MCF 10A (cell line): ENCODE measurements around the gene TES. TPM values are rescaled to one million over a fixed set of nuclear protein-coding genes. Genes with fewer than 3 reads are reported as not detected.

Experiments
- BruUV-seq: library from RNA; stranded (reverse); fragments of 400-500 nt; replicated peaks from 2 replicates; lab custom pipeline; 2021; lab: Mats Ljungman, UMichigan
- CTCF ChIA-PET: fragments of 300-600 bp; sonication (Branson Sonifier 250); formaldehyde crosslinking; extraction: SDS; loops from one replicate; lab custom pipeline; 2021; ENCODE audit warnings: antibody characterized with exemption, inconsistent platforms; lab: Yijun Ruan, JAX
- POLR2A ChIA-PET: fragments of 300-600, 350-650 bp; sonication (Branson Sonifier 250); formaldehyde crosslinking; extraction: SDS; loops from one replicate; lab custom pipeline; 2020; ENCODE audit warnings: antibody characterized with exemption, inconsistent platforms; lab: Yijun Ruan, JAX
- DNase-seq: peaks from one replicate; pipeline ENCODE4 v3.0.0-alpha.2; 2018; ENCODE audit not compliant: unreplicated experiment
- H3K27ac Mint-ChIP-seq: one replicate; pipeline ENCODE4 v1.8.0; 2022; ENCODE audit warnings: mild to moderate bottlenecking, low read depth, mixed read lengths; ENCODE audit not compliant: unreplicated experiment
- H3K27me3 Mint-ChIP-seq: one replicate; pipeline ENCODE4 v1.8.0; 2022; ENCODE audit warnings: mixed read lengths; ENCODE audit not compliant: insufficient read depth, unreplicated experiment
- H3K36me3 Mint-ChIP-seq: one replicate; pipeline ENCODE4 v1.8.0; 2022; ENCODE audit warnings: mild to moderate bottlenecking, moderate library complexity, mixed read lengths; ENCODE audit not compliant: insufficient read depth, unreplicated experiment
- H3K4me1 Mint-ChIP-seq: one replicate; pipeline ENCODE4 v1.8.0; 2022; ENCODE audit warnings: mixed read lengths; ENCODE audit not compliant: insufficient read depth, unreplicated experiment
- H3K4me3 Mint-ChIP-seq: one replicate; pipeline ENCODE4 v1.8.0; 2022; ENCODE audit warnings: mild to moderate bottlenecking, moderate library complexity, mixed read lengths; ENCODE audit not compliant: unreplicated experiment
- H3K9me3 Mint-ChIP-seq: one replicate; pipeline ENCODE4 v1.8.0; 2022; ENCODE audit warnings: mixed read lengths; ENCODE audit not compliant: unreplicated experiment
- CTCF ChIP-seq: fragments of 200-600 bp; IDR thresholded peaks from one replicate; pipeline ENCODE4 v1.8.0; 2022; ENCODE audit warnings: antibody characterized with exemption, mild to moderate bottlenecking; ENCODE audit not compliant: unreplicated experiment
- intact Hi-C: fragments of 100-400 bp; cut with micrococcal nuclease; formaldehyde crosslinking; loops from 2 replicates; pipeline ENCODE4 v1.14.1; 2022
- total RNA-seq: library from RNA; stranded (reverse); gene quantifications from 2 replicates; pipeline ENCODE4 v1.2.3, GENCODE V29; 2022

Gene TES
- total RNA-seq, 1 experiment from 2014 or later, result 162 TPM

- Mint-ChIP-seq H3K4me1 (peaks cover 18% of the 10 kb centered on the region), H3K27me3 (no peaks in the 10 kb centered on the region), H3K9me3 (no peaks in the 10 kb centered on the region), H3K4me3 (peak overlapping the region; percentile 95), H3K27ac (peak overlapping the region; percentile 98), H3K36me3 (peaks cover 14% of the 10 kb centered on the region)
- ChIA-PET CTCF (interaction anchor here (0.7 to 3.8 kb wide), 7 partner anchors 24 to 602 kb away, joined by 3 to 35 read pairs (median 3); no protein-coding TSS in a partner anchor), POLR2A (interaction anchor here (0.6 to 6.2 kb wide), 41 partner anchors 8 to 741 kb away, joined by 3 to 110 read pairs (median 7); partner anchors contain the start of genes CAV1, CAV2 and ST7)
- peak; percentile 56 for DNase-seq
- intact Hi-C loops, result loop anchor here (1.0 kb wide), 2 partner anchors 15 to 32 kb away; no protein-coding TSS in a partner anchor
- no peak for TF ChIP-seq CTCF
- TSS peak; percentile 42 for BruUV-seq
Observed at GRCh38 chr7:116211913-116212596, 1.7 kb downstream of the TES start.

GRCh38 chr7:116212869-116213268, 2.5 kb downstream of the TES start:
- BruUV-seq, result no TSS peak
- peaks cover 17% of the 10 kb centered on the region for H3K36me3 Mint-ChIP-seq
- no peak for TF ChIP-seq CTCF
- ChIA-PET CTCF (interaction anchor here (1.0 to 3.8 kb wide), 3 partner anchors 18 to 32 kb away, joined by 3 to 35 read pairs (median 29); no protein-coding TSS in a partner anchor), POLR2A (interaction anchor here (0.8 to 6.2 kb wide), 19 partner anchors 9 to 740 kb away, joined by 3 to 110 read pairs (median 13); partner anchors contain the start of genes CAV1, CAV2 and ST7)
- no peaks in the 10 kb centered on the region for H3K9me3 Mint-ChIP-seq
- peak; percentile 72 for DNase-seq
- peaks cover 24% of the 10 kb centered on the region for H3K4me1 Mint-ChIP-seq
- intact Hi-C loops, result no loop called here
- H3K27ac Mint-ChIP-seq, result peak overlapping the region; percentile 98
- no peaks in the 10 kb centered on the region for H3K27me3 Mint-ChIP-seq
- H3K4me3 Mint-ChIP-seq, result peak overlapping the region; percentile 95

- Mint-ChIP-seq H3K9me3 (no peaks in the 10 kb centered on the region), H3K4me1 (peaks cover 31% of the 10 kb centered on the region)
- CTCF ChIA-PET, result interaction anchor here (0.6 to 3.8 kb wide), 5 partner anchors 17 to 313 kb away, joined by 3 to 35 read pairs (median 3); no protein-coding TSS in a partner anchor
Observed at GRCh38 chr7:116213361-116214130, 3.2 kb downstream of the TES start.

More at GRCh38 chr7:116213361-116214130, 3.2 kb downstream of the TES start:
- H3K27ac Mint-ChIP-seq, result peak overlapping the region; percentile 98
- no peaks in the 10 kb centered on the region for H3K27me3 Mint-ChIP-seq
- TF ChIP-seq CTCF, result no peak
- peak; percentile 50 for DNase-seq
- H3K36me3 Mint-ChIP-seq, result peaks cover 21% of the 10 kb centered on the region
- no TSS peak for BruUV-seq
- intact Hi-C loops, result no loop called here
- POLR2A ChIA-PET, result interaction anchor here (0.8 to 6.2 kb wide), 15 partner anchors 11 to 740 kb away, joined by 3 to 110 read pairs (median 15); partner anchors contain the start of genes CAV1, CAV2 and ST7
- H3K4me3 Mint-ChIP-seq, result peak overlapping the region; percentile 95
